CD4-positive, alpha-beta T cell (primary cell): ENCODE data around the gene CIDEA. TPM values are rescaled to one million over a fixed set of nuclear protein-coding genes. Genes with fewer than 3 reads are reported as not detected.

Experiments
- ATAC-seq: fragments of 200-7000 bp; cut with Tn5 transposase; one replicate; pipeline ENCODE4 v1.10.0; 2022; ENCODE audit warnings: mild to moderate bottlenecking; ENCODE audit not compliant: poor library complexity
- CTCF ChIA-PET: fragments of 350-600 bp; sonication (Branson Sonifier 250); formaldehyde crosslinking; loops from one replicate; lab custom pipeline; 2021; ENCODE audit warnings: antibody characterized with exemption, inconsistent platforms; lab: Charles Lee
- POLR2A ChIA-PET: fragments of 350-600 bp; sonication (Branson Sonifier 250); formaldehyde crosslinking; loops from one replicate; lab custom pipeline; 2021; ENCODE audit warnings: antibody characterized with exemption, inconsistent platforms; lab: Charles Lee
- DNase-seq, 14 experiments: peaks; one replicate each; pipeline ENCODE4 v3.0.0-alpha.2; 2013 to 2020; ENCODE audit warnings: mixed read lengths in 2 of 14
- H3K27ac ChIP-seq, 2 donors: one replicate each; pipeline versions ENCODE4 v1.5.1 to v1.7.0; 2013; ENCODE audit warnings: low read length in 2 of 2, low read depth in 1 of 2, mild to moderate bottlenecking in 1 of 2
- H3K27me3 ChIP-seq, 2 experiments: 1 replicate in 1 of 2; 2 replicates in 1 of 2; pipeline versions ENCODE4 v1.6.1 to v1.7.0; 2013; ENCODE audit warnings: low read length in 2 of 2, control low read depth in 1 of 2, mild to moderate bottlenecking in 1 of 2, moderate library complexity in 1 of 2; ENCODE audit not compliant: insufficient read depth in 2 of 2, control insufficient read depth in 1 of 2
- H3K36me3 ChIP-seq: one replicate; pipeline ENCODE4 v1.6.1; 2013; ENCODE audit warnings: low read length, control low read depth; ENCODE audit not compliant: insufficient read depth
- H3K4me1 ChIP-seq: one replicate; pipeline ENCODE4 v1.6.1; 2013; ENCODE audit warnings: low read length, control low read depth; ENCODE audit not compliant: insufficient read depth
- H3K4me3 ChIP-seq: one replicate; pipeline ENCODE4 v1.5.1; 2013; ENCODE audit warnings: mild to moderate bottlenecking, low read length, moderate library complexity
- H3K9me3 ChIP-seq, 2 experiments: 1 replicate in 1 of 2; 2 replicates in 1 of 2; pipeline versions ENCODE4 v1.6.1 to v1.7.0; 2013; ENCODE audit warnings: low read length in 2 of 2, mild to moderate bottlenecking in 2 of 2, control low read depth in 1 of 2, moderate library complexity in 1 of 2; ENCODE audit not compliant: control insufficient read depth in 1 of 2, insufficient read depth in 1 of 2
- H3K27ac Mint-ChIP-seq: one replicate; pipeline ENCODE4 v1.8.0; 2020; ENCODE audit warnings: mixed read lengths
- H3K27me3 Mint-ChIP-seq: one replicate; pipeline ENCODE4 v1.8.0; 2021; ENCODE audit warnings: mixed read lengths
- H3K36me3 Mint-ChIP-seq: one replicate; pipeline ENCODE4 v1.8.0; 2021; ENCODE audit warnings: low read depth, mixed read lengths
- H3K4me1 Mint-ChIP-seq: one replicate; pipeline ENCODE4 v1.8.0; 2021; ENCODE audit warnings: low read depth, mixed read lengths
- H3K4me3 Mint-ChIP-seq: one replicate; pipeline ENCODE4 v1.8.0; 2020; ENCODE audit warnings: mild to moderate bottlenecking, mixed read lengths
- H3K9me3 Mint-ChIP-seq: one replicate; pipeline ENCODE4 v1.8.0; 2020; ENCODE audit warnings: mixed read lengths
- intact Hi-C, 2 experiments: fragments of 100-400 bp; cut with DNase I in 1 of 2; cut with micrococcal nuclease in 1 of 2; formaldehyde crosslinking; loops; one replicate each; pipeline versions ENCODE4 v1.15.1 to v1.9.0; 2023 to 2025; cut with DNase I, micrococcal nuclease
- total RNA-seq, 174 experiments: library from RNA in 2 of 174; stranded (reverse) in 2 of 174; gene quantifications; one replicate each; pipeline ENCODE4 v1.2.3 and lab custom pipeline; 2021 to 2026
- TF ChIP-seq, protein P1 (sequence below): fragments of 200-600 bp; IDR thresholded peaks from one replicate; pipeline ENCODE4 v1.8.0; 2022; ENCODE audit warnings: antibody characterized with exemption, mild to moderate bottlenecking

CIDEA gene
- total RNA-seq, 2 experiments from 2014 or later, result not detected

DNA sequence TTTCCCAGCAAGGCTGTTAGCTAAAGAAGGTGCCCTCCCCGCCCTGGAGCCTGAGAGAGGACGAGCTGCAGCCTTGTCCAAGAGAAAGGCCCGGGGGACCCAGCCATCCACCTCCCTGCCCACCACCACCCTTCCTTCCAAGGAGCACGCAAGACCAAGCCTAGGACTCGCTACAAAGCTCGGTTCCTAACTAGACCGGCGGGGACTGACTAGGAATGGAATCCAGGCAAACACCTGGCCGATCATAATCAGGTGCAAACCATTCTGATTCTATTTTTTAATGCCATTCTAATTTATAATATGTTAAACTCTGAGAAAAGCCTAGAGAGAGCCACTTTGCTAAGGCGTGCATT lies 34.2 kb downstream of the CIDEA start:
- H3K27me3 ChIP-seq, result peaks cover 40 to 47% of the 10 kb centered on the region in 2 experiments
- Mint-ChIP-seq H3K9me3 (no peaks in the 10 kb centered on the region), H3K4me3 (no peak overlapping the region), H3K36me3 (no peaks in the 10 kb centered on the region), H3K27ac (no peak overlapping the region), H3K27me3 (peaks cover 43% of the 10 kb centered on the region), H3K4me1 (no peaks in the 10 kb centered on the region)
- DNase-seq, result no peak
- ChIA-PET CTCF (no interaction called here), POLR2A (no interaction called here)
- no peaks in the 10 kb centered on the region for H3K36me3 ChIP-seq
- ATAC-seq, result no peak
- H3K9me3 ChIP-seq, result peaks cover 0 to 12% of the 10 kb centered on the region in 2 experiments
- intact Hi-C loops, result no loop called here
- TF ChIP-seq, protein P1, sequence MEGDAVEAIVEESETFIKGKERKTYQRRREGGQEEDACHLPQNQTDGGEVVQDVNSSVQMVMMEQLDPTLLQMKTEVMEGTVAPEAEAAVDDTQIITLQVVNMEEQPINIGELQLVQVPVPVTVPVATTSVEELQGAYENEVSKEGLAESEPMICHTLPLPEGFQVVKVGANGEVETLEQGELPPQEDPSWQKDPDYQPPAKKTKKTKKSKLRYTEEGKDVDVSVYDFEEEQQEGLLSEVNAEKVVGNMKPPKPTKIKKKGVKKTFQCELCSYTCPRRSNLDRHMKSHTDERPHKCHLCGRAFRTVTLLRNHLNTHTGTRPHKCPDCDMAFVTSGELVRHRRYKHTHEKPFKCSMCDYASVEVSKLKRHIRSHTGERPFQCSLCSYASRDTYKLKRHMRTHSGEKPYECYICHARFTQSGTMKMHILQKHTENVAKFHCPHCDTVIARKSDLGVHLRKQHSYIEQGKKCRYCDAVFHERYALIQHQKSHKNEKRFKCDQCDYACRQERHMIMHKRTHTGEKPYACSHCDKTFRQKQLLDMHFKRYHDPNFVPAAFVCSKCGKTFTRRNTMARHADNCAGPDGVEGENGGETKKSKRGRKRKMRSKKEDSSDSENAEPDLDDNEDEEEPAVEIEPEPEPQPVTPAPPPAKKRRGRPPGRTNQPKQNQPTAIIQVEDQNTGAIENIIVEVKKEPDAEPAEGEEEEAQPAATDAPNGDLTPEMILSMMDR, result no peak
- no peak overlapping the region for H3K4me3 ChIP-seq
- H3K27ac ChIP-seq, result no peak overlapping the region
- H3K4me1 ChIP-seq, result peaks cover 9% of the 10 kb centered on the region

DNA sequence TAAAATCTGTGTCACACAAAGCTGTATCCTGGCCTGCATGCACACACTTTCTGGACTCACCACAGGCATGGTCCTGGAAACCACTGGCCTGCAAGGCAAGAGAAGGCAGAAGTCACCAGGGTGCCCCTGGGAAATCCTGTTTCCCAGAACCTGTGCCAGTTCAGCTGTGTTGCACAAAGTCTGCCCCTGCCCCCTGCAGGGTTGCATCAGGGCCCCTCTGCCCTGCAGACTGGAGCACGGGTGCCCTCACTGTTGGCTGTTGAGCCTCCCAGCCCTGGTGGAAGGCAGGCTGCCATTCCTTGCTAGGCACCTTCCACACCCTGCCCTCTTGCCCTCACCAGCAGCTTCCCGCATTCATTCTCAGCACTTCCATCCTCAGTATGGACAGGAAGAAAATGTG lies 35.9 kb downstream of the CIDEA start:
- H3K4me3 ChIP-seq, result no peak overlapping the region
- peaks cover 34 to 43% of the 10 kb centered on the region in 2 experiments for H3K27me3 ChIP-seq
- ChIA-PET POLR2A (no interaction called here), CTCF (no interaction called here)
- H3K4me3 Mint-ChIP-seq, result no peak overlapping the region
- H3K9me3 Mint-ChIP-seq, result no peaks in the 10 kb centered on the region
- peaks cover 0 to 12% of the 10 kb centered on the region in 2 experiments for H3K9me3 ChIP-seq
- DNase-seq, result no peak
- H3K4me1 ChIP-seq, result peaks cover 9% of the 10 kb centered on the region
- H3K36me3 Mint-ChIP-seq, result no peaks in the 10 kb centered on the region
- no peak overlapping the region for H3K27ac ChIP-seq
- H3K27me3 Mint-ChIP-seq, result peaks cover 42% of the 10 kb centered on the region
- H3K4me1 Mint-ChIP-seq, result no peaks in the 10 kb centered on the region
- TF ChIP-seq, protein P1, result no peak
- intact Hi-C loops, result no loop called here
- no peaks in the 10 kb centered on the region for H3K36me3 ChIP-seq
- H3K27ac Mint-ChIP-seq, result no peak overlapping the region
- no peak for ATAC-seq

DNA sequence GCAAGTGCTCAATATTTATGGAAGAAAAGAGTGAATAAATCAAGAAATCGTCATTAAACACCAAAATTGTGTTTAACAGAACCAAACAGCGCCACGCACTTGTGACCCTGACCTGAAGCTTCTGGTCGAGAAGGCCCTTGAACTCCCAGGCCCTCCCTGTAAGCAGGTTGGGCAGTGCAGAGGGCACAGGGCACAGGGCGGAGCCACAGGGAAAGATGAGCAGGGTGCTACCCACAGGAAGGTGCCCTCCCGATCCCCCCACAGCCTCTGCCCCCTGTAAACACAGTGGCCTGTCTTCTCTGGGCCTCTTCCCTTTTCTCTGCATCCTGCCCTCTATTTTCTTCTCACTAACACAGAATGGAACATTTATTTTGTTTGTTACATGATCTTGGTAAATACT lies 37.0 kb downstream of the CIDEA start:
- no peaks in the 10 kb centered on the region for H3K4me1 Mint-ChIP-seq
- peaks cover 45% of the 10 kb centered on the region for H3K27me3 Mint-ChIP-seq
- no peak overlapping the region for H3K27ac Mint-ChIP-seq
- no peak for ATAC-seq
- ChIA-PET POLR2A (no interaction called here), CTCF (no interaction called here)
- H3K9me3 Mint-ChIP-seq, result no peaks in the 10 kb centered on the region
- H3K36me3 Mint-ChIP-seq, result no peaks in the 10 kb centered on the region
- no peak overlapping the region for H3K4me3 ChIP-seq
- no peak overlapping the region for H3K4me3 Mint-ChIP-seq
- no peaks in the 10 kb centered on the region for H3K36me3 ChIP-seq
- peaks cover 28 to 41% of the 10 kb centered on the region in 2 experiments for H3K27me3 ChIP-seq
- intact Hi-C loops, result no loop called here
- no peak for DNase-seq
- H3K4me1 ChIP-seq, result peaks cover 9% of the 10 kb centered on the region
- H3K27ac ChIP-seq, result no peak overlapping the region
- H3K9me3 ChIP-seq, result peaks cover 0 to 12% of the 10 kb centered on the region in 2 experiments
- TF ChIP-seq, protein P1, result no peak
